NCI-H460 (cell line): Measurements from ENCODE around the gene SYTL4. TPM values are rescaled to one million over a fixed set of nuclear protein-coding genes. Genes with fewer than 3 reads are reported as not detected.
A peak's percentile ranks its signal among the peaks of the same experiment; 100 is the strongest.
"Not testable (repeated sequence)": the region's sequence is repeated elsewhere in the genome, so short reads cannot be mapped to it uniquely, and the experiment has no call there.

Source experiments
- DNase-seq: peaks from one replicate; pipeline ENCODE4 v3.0.0-alpha.2; 2016; ENCODE audit warnings: low read depth; ENCODE audit errors: extremely low read depth
- polyA plus RNA-seq: library from polyadenylated mRNA; depleted of rRNA; stranded (reverse); fragments of >200 nt; gene quantifications from 2 replicates; pipeline ENCODE4 v1.2.3, GENCODE V29; 2014; cell fraction: nucleus; rRNA removed
- total RNA-seq: library from RNA; depleted of rRNA; stranded (reverse); fragments of >200 nt; shearing (Covaris generic); gene quantifications from 2 replicates; pipeline ENCODE4 v1.2.3, GENCODE V29; 2014; rRNA removed

The SYTL4 gene
- 7.4 and 9.7 TPM in 2 replicates for total RNA-seq
- polyA plus RNA-seq: 8.1 and 12.8 TPM in 2 replicates

DNA sequence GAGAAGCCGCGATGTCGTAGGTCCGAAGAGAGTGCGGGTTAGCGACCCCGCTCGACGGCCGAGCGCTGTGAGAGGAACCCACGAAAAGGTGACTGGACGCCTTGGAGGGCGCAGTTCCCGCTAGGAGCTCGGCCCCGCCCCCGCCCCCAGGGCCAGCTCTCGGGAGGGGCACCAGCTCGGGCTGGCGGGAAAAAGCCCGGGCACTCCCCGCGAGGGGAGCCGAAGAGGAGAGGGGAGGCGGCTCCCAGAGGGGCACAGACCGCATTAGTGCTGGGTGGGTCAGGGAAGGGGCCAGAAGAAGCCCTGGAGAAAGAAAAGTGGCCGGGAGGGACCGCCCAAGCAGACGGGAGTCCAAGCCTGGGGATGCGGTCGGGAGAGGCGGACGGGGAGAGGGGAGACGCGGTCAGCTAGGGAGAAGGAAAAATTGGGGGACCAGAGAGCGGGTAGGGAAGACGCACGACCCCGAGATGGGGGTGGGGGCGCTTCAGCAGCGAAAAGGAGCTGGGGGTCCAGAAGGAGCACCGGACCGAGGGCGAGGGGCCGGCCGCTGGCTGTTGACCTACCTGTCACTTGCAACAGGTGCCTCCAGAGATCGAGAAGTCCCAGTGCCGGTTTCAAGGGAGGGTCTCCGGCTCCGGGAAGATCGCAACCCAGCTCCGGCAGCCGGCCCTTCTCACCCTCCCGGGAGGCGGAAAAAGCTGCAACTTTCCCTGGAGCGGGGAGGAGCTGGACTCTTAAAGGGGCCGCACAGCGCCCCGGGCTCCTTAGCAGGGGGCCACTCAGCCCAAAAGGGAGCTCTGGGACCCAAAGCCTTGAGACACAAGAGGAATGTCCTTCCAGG is at the start of gene SYTL4:
SYTL4 (minus strand) TSS at position 681 of the 841 bp plus-strand sequence. CDS start 30,084 bp downstream, outside the sequence.
- peak; percentile 22 for DNase-seq

DNA sequence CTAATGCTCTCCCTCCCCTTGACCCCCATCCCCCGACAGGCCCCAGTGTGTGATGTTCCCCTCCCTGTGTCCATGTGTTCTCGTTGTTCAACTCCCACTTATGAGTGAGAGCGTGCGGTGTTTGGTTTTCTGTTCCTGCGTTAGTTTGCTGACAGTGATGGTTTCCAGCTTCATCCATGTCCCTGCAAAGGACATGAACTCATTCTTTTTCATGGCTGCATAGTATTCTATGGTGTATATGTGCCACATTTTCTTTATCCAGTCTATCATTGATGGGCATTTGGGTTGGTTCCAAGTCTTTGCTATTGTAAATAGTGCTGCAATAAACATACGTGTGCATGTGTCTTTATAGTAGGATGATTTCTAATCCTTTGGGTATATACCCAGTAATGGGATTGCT is 37.5 kb upstream of the SYTL4 start:
- DNase-seq: not testable (repeated sequence)

DNA sequence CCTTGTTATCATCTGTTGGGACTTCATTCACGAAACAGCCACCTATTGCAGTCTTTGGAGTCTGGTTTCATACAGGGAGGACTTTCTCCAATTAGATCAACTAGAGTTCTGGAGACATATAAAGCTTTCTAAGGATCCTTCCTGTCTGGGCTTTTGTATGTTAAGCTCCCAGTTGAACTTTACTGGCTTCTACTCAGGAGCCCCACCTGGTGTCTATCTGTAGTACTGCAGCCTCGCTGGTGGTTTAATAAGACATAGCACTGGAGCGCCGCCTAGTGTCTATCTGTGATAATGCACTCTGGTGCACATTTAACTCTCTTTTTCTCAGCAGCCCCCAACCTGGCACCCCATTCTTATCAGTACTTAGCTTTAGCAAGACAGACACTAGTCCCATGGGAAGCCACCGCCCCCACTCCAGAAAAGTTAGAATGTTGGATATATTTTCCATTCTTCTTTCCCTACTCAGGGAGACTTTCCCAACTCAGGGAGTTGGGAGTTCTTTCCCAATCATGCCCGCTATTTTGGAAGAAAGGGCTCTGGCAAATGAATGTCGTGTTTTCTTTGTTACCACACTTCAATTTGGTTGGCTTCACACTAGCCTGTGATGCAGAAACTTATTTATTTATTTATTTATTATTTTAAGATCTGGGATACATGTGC is 36.9 kb upstream of the SYTL4 start:
- peak; percentile 80 for DNase-seq

DNA sequence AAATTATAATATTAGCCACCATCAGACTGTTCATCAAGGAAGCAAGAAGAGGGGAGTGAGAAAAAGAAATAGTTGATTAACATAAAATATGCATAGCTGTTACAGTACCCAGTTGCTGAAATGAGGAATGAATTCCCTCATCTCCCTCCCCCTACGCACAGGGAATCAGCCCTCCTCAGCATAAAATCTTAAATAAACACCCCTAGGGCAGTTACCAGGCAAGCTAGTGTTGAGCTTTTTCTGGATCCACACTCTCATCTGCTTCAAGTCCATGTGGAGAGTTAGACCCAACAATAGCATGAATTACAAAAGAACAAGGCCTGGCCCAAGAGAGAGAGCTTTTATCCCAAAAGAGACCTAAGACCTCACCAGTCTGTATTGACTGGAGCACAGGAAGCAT is 19.0 kb upstream of the SYTL4 start:
- DNase-seq: no peak

DNA sequence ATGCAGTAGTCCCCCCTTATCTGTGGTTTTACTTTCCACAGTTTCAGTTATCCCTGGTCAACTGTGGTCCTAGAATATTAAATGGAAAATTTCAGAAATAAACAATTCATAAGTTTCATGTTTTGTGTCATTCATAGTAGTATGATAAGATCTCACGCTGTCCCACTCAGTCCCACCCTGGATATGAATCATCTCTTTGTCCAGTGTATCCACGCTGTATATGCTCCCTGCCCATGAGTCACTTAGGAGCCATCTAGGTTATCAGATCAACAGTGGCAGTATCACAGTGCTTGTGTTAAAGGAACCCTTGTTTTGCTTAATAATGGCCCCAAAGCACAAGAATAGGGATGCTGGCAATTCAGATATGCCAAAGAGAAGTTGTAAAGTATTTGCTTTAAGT is 16.2 kb upstream of the SYTL4 start:
- peak; percentile 58 for DNase-seq

DNA sequence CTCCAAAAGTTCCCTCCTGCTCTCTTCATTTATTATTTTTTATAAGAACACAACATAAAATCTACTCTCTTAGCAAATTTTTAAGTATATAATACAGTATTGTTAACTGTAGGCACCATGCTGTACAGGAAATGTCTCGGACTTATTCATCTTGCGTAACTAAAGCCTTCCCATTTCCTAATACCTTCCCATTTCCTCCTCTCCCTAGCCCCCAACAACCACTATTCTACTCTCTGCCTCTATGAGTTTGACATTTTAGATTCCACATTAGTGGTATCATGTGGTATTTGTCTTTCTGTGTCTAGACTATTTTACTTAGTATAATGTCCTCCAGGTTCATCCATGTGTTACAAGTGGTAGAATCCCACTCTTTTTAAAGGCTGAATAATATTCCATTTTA is 15.8 kb upstream of the SYTL4 start:
- peak; percentile 25 for DNase-seq

DNA sequence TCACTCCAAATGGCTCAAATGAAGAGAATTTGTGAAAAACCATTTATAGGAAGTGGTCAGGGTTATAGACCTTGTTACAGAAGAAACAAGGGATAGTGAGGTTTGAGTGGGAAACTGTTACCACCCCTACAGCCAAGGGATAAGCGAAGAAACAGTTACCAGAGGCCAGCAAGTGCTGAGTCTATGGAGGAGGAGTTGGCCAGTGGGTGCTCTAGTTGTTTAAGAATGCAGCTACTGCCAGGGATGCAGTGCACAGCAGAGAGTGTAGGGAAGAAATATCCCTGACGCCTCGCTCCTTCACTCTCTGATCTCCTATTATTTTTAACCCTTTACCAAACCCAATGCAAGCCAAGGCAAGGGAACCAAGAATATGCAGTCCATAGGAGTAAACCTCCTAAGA is 15.2 kb upstream of the SYTL4 start:
- no peak for DNase-seq

DNA sequence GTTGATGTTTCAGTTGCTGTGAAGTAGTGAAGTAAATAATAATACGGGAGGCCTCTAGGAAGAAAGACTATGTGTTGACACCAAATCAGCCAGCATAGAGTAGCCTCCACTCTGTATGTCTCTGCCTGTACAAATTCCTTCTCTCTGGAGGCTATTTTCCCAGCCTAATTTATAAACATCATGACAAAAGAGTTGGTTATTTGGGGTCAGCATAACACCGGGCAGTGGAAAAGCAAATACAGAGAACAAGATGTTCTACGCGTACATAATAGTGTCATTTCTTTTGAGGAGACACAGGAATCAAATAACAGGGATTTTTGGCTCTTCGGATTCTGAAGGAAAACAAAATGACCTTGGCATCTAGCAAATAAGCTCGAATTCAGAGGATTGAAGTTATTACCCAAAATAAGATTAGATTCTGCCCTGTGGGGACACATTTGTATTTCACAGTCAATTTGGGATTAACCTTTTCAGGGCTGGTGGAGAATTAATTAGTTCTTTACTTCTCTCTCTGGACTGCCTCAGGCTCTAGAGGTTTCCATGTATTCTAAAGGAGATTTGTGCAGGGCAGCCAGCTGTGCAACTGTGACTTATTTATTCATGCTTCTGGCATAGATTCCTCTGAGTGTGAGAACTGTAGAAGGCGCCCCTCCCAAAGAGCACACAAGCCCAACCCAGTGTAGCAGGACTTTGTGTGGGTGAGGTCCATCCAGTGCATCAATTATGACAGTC is 14.1 kb upstream of the SYTL4 start:
- DNase-seq: peak; percentile 63

DNA sequence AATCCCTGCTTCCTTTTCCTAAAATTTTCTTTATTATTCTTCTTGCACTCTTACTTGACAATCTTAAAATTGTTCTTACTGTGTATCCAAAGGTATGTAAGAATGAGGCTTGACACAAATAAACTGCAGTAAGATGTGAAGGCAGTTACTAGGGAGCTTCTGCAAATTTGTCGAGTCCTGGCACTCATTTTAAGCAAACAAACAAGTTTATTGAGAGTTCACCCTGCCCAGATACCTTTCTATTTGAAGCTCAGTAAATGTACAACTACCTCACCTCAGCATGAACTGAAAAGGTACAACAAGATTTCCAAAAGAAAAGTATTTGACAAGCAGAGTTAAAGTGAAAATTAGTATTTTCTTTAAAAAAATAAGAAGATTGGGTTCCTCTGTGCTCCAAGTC is 13.3 kb upstream of the SYTL4 start:
- no peak for DNase-seq

DNA sequence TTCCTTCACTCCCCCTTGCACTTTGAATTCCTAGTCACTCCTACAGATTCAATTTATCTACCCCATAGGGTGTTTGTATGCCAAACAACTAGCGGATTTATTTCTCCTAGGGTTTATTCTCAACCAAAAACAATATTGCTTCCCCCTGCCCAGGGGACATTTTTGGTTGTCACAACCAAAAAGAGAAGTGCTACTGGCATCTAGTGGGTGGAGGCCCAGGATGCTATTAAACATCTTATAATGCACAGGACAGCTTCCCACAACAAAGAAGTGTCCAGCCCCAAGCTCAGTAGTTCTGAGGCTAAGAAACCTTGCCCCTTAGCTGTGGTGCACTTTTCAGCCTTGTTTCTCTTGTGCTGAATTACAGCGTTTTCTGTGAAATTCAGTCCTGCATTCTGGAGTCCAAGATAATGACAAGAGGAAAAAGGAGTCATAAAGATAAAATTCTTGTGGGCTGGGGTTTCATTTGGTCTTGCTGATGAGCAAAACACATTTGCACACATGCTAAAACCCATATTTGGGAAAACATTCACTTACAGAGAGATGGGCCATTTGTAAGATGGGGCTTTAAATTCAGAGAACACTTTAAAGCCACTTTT is 11.2 kb upstream of the SYTL4 start:
- no peak for DNase-seq

DNA sequence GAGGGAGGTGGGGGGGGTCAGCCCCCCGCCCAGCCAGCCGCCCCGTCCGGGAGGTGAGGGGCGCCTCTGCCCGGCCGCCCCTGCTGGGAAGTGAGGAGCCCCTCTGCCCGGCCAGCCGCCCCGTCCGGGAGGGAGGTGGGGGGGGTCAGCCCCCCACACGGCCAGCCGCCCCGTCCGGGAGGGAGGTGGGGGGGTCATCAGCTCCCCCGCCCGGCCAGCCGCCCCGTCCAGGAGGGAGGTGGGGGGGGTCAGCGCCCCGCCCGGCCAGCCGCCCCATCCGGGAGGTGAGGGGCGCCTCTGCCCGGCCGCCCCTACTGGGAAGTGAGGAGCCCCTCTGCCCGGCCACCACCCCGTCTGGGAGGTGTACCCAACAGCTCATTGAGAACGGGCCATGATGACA is 7.9 kb downstream of the SYTL4 start:
- DNase-seq: not testable (repeated sequence)

DNA sequence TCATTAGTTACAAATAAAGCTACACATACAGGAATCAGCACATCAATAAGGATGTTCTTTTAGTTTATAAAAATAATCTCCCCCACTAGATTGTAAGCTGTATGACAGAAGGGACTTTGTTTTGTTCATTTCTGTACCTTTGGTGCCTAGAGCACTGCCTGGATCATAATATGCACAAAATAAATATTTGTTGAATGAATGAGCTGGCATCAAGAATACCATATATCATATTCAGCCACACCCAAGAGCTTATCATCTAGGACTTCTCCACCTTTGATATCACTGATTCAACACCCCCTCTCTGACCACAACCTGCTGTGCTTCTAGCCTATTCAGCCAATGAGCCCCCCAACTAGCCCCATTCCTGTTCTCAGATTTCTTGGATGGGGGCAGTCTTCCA is 10.6 kb downstream of the SYTL4 start:
- no peak for DNase-seq

DNA sequence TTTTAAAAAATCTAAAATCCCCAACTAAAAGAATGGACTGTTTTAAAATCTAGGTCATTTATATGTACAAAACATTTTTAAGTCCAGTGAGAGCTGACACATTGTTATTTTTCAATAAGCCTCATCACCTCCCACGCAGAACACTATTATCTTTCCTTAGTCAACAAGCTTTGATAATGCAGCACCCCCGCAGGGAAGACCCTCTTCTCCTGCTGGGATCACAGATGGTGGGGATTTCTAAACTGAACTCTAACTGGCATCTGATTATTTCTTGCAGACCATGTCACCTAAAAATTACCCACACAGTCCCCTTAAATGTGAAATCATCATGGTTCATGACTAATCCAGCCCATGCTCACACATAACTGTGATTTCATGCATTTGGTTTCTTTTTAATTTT is 11.6 kb downstream of the SYTL4 start:
- no peak for DNase-seq

DNA sequence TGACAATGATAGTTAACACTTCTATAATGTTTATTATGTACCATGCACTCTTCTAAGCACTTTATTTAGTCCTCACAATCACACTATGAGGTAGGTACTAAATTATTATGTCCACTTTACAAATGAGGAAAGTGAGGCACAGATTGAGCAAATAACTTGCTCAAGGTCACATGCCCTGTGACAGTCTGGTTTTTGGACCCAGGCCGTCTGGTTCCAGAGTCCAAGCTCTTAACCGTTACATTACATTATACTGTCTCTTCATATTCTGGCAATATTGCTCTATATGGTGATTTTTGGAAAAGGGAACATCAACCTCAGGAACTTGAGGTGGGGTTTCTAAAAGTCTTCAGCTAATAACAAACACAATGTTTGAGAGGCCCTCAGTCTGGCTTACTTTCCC is 12.8 kb downstream of the SYTL4 start:
- DNase-seq: no peak

DNA sequence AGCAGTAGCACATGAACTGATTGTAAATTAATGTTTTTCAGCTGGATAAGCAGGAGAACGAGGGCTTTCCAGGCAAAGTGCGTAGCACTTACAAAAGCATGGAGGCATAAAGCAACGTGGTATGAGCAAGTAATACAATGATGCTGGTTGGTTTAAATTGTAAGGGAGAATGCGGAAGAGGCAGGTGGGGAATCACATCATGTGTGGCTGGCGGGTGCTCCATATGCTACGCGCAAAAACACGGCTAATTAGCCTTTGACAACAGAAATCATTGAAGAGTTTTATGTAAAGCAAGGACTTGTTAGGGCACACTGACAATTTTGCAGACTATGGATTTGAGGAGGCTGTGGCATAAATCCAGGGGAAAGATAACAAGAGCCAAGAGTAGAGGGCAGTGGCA is 14.6 kb downstream of the SYTL4 start:
- DNase-seq: no peak

DNA sequence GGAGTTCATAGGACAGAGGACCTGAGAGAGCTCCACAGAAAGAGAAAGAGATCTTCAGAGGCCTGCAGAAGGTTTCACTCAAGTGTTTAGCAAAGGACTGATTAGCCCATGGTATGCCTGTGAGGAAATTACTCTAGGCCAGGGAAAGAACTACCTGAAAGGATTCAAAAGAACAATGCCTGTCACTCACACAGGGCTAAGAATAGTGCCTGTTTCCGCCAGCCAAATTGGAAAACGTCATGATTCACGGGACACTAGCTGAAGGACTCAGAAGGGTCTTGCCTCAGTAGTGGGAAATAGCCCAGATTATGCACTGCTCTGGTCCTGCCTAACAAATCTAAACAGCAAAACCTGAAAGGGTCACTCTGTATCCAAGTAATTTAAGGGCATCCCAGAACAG is 21.1 kb downstream of the SYTL4 start:
- no peak for DNase-seq

DNA sequence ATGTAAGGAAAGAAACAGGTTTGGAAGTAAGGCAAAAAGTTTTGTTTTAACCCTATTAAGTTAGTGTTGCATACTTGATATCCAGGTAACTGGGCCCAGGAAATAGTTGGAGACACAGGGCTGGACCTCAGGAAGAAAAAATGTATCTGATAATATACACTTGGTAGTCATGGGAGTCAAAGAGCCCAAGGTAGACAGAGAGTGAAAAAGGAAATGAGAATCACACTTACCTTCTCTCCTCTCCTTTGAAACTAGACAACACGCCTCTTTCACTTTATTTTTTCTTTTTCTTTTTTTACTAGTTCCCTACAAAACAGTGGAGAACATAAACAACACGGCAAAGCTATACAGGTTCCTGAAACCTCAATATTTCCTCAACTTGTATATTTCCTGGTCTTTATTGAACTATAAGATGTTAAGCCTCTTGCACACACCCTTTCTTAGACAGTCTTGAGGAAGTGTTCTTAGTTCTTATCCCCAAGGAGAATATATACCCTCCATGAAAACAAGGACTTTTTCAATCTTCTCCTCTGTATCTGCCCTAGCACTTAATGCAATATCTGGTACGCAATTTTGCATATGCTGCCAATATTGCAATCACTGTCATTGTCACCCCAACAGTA is 27.2 kb downstream of the SYTL4 start:
- DNase-seq: no peak

DNA sequence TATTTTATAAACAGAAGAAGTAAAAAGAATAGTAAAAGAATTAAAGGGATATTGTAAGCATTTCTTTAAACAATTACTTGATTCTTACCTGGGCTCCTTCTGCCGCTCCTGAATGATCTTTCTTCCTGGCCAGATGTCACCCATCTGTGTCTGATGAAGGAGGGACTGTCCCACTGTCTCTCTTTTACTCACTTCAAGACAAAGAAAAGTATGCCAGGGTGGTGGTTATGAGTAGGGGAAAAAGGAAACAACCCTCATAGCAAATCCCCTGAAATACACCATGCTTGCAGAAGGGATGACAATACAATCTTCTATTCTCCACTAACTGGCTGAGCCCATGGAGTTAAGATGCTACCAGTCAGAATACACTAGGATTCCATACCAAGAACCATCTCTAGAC is 31.1 kb downstream of the SYTL4 start:
- no peak for DNase-seq

DNA sequence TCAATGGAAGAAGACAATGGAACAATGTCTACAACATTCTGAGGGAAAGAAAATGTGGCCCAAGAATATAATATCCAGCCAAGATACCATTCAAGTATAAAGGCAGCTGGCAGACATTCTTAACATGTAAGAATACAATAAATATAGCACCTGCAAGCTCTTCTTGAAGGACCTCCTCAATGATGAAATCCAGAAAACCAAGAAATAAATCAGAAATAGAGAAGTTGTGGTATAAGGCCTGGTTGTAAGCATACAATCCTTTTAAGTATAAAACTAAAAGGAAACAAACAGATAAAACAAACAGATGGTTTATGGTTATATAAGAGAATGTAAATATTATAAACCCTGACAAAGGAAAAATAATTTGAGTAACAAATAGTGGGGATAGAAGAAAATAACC is 33.4 kb downstream of the SYTL4 start:
- DNase-seq: no peak

DNA sequence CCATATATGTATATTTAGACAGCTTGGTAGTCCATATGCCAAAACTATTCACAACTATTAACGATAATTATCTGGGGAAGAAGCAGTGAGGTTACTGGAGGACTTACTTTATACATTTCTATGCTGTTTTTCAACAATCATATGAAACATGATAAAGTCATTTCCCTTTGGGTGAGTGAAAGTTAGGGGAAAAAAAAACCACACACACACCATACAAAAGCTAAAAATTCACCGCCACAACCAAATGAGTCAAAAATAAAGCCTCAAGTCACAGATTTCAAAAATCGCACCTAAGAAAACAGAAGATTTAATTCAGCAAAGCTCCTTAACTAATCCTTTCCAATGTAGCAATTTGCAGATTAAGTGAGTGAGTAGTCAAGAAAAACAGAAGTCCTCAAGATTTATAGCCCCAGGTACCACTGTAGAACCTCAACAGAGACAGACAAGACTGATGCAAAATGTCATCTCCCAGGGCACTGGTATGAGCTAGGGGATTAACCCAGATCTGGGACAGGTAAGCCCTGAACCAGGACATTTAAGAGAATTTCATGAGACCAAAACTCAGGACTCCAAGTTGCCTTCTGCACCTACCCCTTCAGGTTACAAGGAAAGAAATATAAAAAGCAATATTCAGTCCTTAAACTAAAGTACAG is 35.1 kb downstream of the SYTL4 start:
- DNase-seq: no peak
